Upper lobe of left lung (tissue), 6 donors: ENCODE data around the gene TMEM94. TPM values are rescaled to one million over a fixed set of nuclear protein-coding genes. Genes with fewer than 3 reads are reported as not detected.

ENCODE experiments used
- ATAC-seq, 2 donors: fragments of 200-7000 bp; cut with Tn5 transposase; one replicate each; pipeline ENCODE4 v1.9.1; 2022; ENCODE audit warnings: mild to moderate bottlenecking in 2 of 2, moderate library complexity in 2 of 2; ENCODE audit not compliant: low FRiP score in 2 of 2
- DNase-seq, 2 donors: peaks; one replicate each; pipeline ENCODE4 v3.0.0-alpha.2; 2019 to 2020
- H3K27ac ChIP-seq, 4 donors: fragments of 200-600 bp; sonication (generic); one replicate each; pipeline ENCODE4 v1.5.1; 2016 to 2019
- H3K27me3 ChIP-seq, 4 donors: fragments of 200-600 bp; sonication (generic); one replicate each; pipeline ENCODE4 v1.5.1; 2017 to 2019
- H3K36me3 ChIP-seq, 4 donors: fragments of 200-600 bp; sonication (generic); one replicate each; pipeline ENCODE4 v1.5.1; 2016 to 2019
- H3K4me1 ChIP-seq, 4 donors: fragments of 200-600 bp; sonication (generic); one replicate each; pipeline ENCODE4 v1.5.1; 2018 to 2019
- H3K4me3 ChIP-seq, 4 donors: fragments of 200-600 bp; sonication (generic); one replicate each; pipeline ENCODE4 v1.5.1; 2017 to 2019; ENCODE audit warnings: mild to moderate bottlenecking in 2 of 4, moderate library complexity in 1 of 4
- H3K9me3 ChIP-seq, 4 donors: fragments of 200-600 bp; sonication (generic); one replicate each; pipeline ENCODE4 v1.5.1; 2018 to 2019
- EP300 ChIP-seq, 4 donors: sonication (generic); formaldehyde crosslinking; IDR thresholded peaks; one replicate each; pipeline ENCODE4 v1.5.1; 2017; ENCODE audit warnings: antibody characterized with exemption in 4 of 4, control low read depth in 2 of 4
- POLR2A ChIP-seq, 4 donors: fragments of 450-650 bp; IDR thresholded peaks; one replicate each; pipeline ENCODE4 v1.5.1; 2016 to 2017; ENCODE audit warnings: antibody characterized with exemption in 4 of 4, mild to moderate bottlenecking in 2 of 4
- POLR2AphosphoS5 ChIP-seq, 2 donors: sonication (generic); formaldehyde crosslinking; IDR thresholded peaks; one replicate each; pipeline ENCODE4 v1.5.1; 2017; ENCODE audit warnings: antibody characterized with exemption in 2 of 2
- WGBS, 2 donors: methylation state at CpG; one replicate each; pipeline ENCODE4 v1.1.5; 2017 to 2018; 5-methylcytosine and 5-hydroxymethylcytosine counted together
- total RNA-seq, 6 donors: library from RNA; depleted of rRNA in 4 of 6; stranded (reverse); fragments of >200 nt in 4 of 6; gene quantifications; one replicate each; pipeline versions ENCODE4 v1.1.0 to v1.2.1, GENCODE V29; 2016 to 2021
- TF ChIP-seq, protein P1 (sequence below), 6 experiments: fragments of 450-650 bp in 4 of 6; fragments of 200-600 bp in 2 of 6; sonication (generic) in 2 of 6; IDR thresholded peaks; one replicate each; pipeline ENCODE4 v1.5.1; 2016 to 2019; ENCODE audit warnings: antibody characterized with exemption in 6 of 6
- donor health status: DM: no; HTN: no; CAD: no; lungs with moderate emphysema.
- donor health status: DM: no; HTN: yes; CAD: no; lungs with severe emphysema.

Gene TMEM94
- total RNA-seq, 6 donors from 2014 or later = 62.3 to 320 (median 90.5) TPM

DNA sequence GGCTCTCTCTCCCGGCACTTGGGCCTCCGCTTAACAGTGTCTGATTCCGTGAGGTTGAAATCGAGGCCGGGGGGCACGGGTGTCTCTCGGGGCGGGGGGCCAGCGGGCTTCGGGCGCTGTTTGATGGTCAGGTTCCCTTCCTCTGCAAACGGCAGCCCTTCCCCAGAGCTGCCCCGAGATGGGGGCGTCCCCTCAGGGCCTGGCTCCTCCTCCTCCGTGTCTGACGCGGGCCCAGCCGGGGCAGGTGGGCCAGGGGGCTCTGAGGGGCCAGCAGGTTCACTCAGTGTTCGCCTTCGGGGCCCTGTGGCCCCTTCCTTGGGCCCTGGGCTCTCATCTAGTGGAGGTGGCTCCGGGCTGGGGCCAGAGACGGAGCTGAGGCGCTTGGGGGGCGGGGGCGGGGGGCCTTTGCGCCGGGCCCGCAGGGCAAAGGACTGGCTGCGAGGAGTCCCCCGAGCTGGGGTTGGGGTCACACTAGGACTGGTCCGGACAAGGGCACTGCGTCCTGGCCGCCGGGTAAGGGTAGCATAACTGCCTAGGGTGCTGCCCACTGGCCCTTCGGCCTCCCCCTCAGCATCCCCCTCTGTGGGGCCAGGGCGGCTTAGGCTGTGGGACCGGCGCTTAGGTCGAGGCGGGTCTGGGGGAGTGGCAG, 45.8 kb downstream of the TMEM94 start:
- no peak overlapping the region for H3K4me3 ChIP-seq
- ATAC-seq (no peak), DNase-seq (peak in 1 of 2 donors; percentile 78)
- peaks cover 4 to 97% (median 76%) of the 10 kb centered on the region in 4 donors for H3K36me3 ChIP-seq
- TF ChIP-seq, protein P1, sequence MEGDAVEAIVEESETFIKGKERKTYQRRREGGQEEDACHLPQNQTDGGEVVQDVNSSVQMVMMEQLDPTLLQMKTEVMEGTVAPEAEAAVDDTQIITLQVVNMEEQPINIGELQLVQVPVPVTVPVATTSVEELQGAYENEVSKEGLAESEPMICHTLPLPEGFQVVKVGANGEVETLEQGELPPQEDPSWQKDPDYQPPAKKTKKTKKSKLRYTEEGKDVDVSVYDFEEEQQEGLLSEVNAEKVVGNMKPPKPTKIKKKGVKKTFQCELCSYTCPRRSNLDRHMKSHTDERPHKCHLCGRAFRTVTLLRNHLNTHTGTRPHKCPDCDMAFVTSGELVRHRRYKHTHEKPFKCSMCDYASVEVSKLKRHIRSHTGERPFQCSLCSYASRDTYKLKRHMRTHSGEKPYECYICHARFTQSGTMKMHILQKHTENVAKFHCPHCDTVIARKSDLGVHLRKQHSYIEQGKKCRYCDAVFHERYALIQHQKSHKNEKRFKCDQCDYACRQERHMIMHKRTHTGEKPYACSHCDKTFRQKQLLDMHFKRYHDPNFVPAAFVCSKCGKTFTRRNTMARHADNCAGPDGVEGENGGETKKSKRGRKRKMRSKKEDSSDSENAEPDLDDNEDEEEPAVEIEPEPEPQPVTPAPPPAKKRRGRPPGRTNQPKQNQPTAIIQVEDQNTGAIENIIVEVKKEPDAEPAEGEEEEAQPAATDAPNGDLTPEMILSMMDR (IDR thresholded peaks at IDR 0.05) = no peak
- no peak for TF ChIP-seq EP300 (IDR thresholded peaks at IDR 0.05)
- TF ChIP-seq POLR2AphosphoS5 (IDR thresholded peaks at IDR 0.05) = no peak
- TF ChIP-seq POLR2A (IDR thresholded peaks at IDR 0.05) = no peak
- no peaks in the 10 kb centered on the region for H3K9me3 ChIP-seq
- H3K27me3 ChIP-seq = no peaks in the 10 kb centered on the region
- H3K4me1 ChIP-seq = peaks cover 19 to 54% (median 30%) of the 10 kb centered on the region in 4 donors
- WGBS, 2 donors = 80 to 89% methylated on average over 19 to 40 of the region's 40 CpGs
- H3K27ac ChIP-seq = peak overlapping the region in 3 of 4 donors; percentile 26 to 62 (median 57)

DNA sequence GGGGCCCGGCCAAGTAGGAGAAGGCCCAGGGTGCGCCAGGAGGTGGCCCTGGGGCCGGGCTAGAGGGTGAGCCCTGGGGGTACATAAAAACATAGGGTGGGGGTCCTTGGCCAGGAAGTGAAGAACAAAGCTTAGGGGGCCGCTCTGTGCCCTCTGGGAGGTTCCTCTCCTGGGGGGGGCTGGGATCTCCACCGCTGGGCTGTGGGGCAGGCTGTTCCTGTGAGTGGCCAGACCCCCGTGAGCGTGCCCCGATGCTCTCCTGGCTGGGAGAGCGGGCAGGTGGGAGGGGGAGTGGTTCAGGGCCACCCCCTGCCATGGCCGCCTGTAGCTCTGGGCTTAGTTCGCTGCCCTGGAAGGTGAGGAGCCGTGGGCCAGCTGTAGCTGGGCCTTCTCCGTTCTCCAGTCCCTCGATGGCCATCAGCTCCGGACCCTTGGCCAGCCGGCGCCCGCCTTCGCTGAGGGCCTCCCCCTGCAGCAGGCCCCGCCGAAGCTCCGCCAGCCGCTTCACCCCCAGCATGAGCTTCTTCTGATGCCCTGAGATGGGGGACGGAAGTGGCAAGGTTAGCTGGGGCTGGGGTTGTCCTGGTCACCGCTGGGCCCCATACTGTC, 46.4 kb downstream of the TMEM94 start:
- Histone ChIP-seq H3K36me3 (peaks cover 4 to 96% (median 77%) of the 10 kb centered on the region in 4 donors), H3K27me3 (no peaks in the 10 kb centered on the region), H3K4me3 (no peak overlapping the region), H3K9me3 (no peaks in the 10 kb centered on the region), H3K27ac (peak overlapping the region in 1 of 4 donors; percentile 62), H3K4me1 (peaks cover 19 to 58% (median 30%) of the 10 kb centered on the region in 4 donors)
- TF ChIP-seq POLR2AphosphoS5 (IDR thresholded peaks at IDR 0.05) (no peak), POLR2A (IDR thresholded peaks at IDR 0.05) (no peak), EP300 (IDR thresholded peaks at IDR 0.05) (no peak)
- TF ChIP-seq, protein P1 (IDR thresholded peaks at IDR 0.05) = no peak
- DNase-seq (peak in 1 of 2 donors; percentile 83), ATAC-seq (no peak)
- WGBS, 2 donors = 91% methylated on average over 25 of the region's 25 CpGs; no CpG with 5 or more reads in 1 of the 2 donors

DNA sequence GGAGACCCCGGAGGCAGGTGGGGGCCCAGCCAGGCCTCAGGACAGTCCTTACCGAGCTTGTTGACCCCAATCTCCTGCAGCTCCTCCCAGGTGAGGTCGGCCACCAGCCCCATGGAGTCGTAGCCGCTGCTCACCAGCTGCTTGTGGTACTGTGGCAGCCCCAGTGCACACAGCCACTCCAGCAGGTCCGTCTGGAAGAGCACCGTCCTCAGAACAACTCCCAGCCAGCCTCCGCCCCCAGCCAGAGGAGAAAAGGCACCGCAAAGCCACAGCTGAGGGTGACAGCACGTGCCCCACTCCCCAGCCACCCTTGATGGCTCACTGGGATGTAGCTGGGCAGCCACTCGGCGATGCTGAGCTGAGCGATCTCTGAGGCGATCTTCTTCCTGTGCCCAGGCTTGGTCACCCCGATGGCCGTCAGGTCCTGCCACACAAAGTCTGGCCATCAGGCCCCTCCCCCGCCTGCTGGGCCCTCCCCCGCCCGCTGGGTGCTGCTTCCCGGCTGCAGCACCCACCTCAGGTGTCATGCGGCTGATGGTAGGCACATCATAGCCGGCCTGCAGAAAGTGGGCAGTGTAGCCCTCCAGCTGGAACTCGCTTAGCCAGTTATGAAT, 47.0 kb downstream of the TMEM94 start:
- DNase-seq = peak in 1 of 2 donors; percentile 64

DNA sequence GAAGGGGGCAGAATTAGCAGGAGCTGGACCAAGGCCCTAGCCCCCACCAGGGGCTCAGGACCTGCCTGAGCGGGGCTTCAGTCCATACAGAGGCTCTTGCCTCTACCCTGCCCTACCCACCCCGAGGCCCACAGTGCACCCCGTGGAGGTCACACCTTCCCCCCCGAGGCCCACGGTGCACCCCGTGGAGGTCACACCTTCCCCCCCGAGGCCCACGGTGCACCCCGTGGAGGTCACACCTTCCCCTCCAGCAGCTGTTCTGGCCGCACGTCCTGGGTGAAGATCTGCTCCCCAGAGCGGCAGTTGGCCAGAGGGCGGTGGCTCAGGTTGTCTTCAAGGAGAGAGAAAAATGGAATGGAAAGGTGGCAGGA, 47.5 kb downstream of the TMEM94 start:
- ATAC-seq = no peak
- peak overlapping the region in 2 of 4 donors; percentile 45 to 57 for H3K27ac ChIP-seq
- peaks cover 0 to 97% (median 66%) of the 10 kb centered on the region in 4 donors for H3K36me3 ChIP-seq
- WGBS, 2 donors = 78 to 84% methylated on average over 7 to 13 of the region's 13 CpGs
- no peak overlapping the region for H3K4me3 ChIP-seq
- peak in 1 of 2 donors; percentile 62 for DNase-seq
- peaks cover 22 to 58% (median 26%) of the 10 kb centered on the region in 4 donors for H3K4me1 ChIP-seq
- TF ChIP-seq, protein P1 (IDR thresholded peaks at IDR 0.05) = no peak
- TF ChIP-seq POLR2A (IDR thresholded peaks at IDR 0.05) = no peak
- no peak for TF ChIP-seq POLR2AphosphoS5 (IDR thresholded peaks at IDR 0.05)
- no peak for TF ChIP-seq EP300 (IDR thresholded peaks at IDR 0.05)
- no peaks in the 10 kb centered on the region for H3K27me3 ChIP-seq
- no peaks in the 10 kb centered on the region for H3K9me3 ChIP-seq

More for the DNA sequence above, 47.0 kb downstream of the TMEM94 start:
- Histone ChIP-seq H3K36me3 (peaks cover 0 to 96% (median 71%) of the 10 kb centered on the region in 4 donors), H3K9me3 (no peaks in the 10 kb centered on the region), H3K4me1 (peaks cover 22 to 58% (median 28%) of the 10 kb centered on the region in 4 donors), H3K4me3 (no peak overlapping the region), H3K27me3 (no peaks in the 10 kb centered on the region), H3K27ac (peak overlapping the region in 1 of 4 donors; percentile 57)
- no peak for ATAC-seq
- TF ChIP-seq POLR2A (IDR thresholded peaks at IDR 0.05) (no peak), EP300 (IDR thresholded peaks at IDR 0.05) (no peak), POLR2AphosphoS5 (IDR thresholded peaks at IDR 0.05) (no peak)
- TF ChIP-seq, protein P1 (IDR thresholded peaks at IDR 0.05) = no peak
- 80 to 90% methylated on average over 5 to 12 of the region's 23 CpGs for WGBS, 2 donors
